IPS DF 19.7 (cell line): ENCODE measurements around the gene SORBS2.
"Not testable (repeated sequence)": the region's sequence is repeated elsewhere in the genome, so short reads cannot be mapped to it uniquely, and the experiment has no call there.

Experiments
- DNase-seq: peaks from one replicate; pipeline ENCODE4 v3.0.0-alpha.2; 2013; ENCODE audit warnings: low read depth, low spot score

SORBS2 gene

DNA sequence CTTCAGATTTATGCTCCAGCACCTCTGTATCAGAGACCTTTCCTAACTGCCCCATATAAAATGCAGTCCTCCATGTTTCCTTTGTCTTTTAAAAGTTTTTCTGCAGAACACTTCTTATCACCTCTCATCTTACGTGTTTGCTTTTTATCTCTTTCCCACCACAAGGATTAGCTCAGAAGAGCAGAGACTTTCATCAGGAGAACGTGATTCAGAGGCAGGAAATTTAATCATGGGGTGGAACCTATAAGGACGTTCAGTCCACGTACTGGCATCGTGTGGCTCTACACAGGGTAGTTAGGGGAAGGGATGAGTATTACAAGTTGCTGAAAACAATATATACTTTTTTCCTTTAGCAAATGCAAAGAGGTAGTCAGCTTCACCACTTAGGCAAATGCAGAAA is 98.7 kb downstream of the SORBS2 start:
- no peak for DNase-seq

- DNase-seq: no peak
These were observed 99.5 kb downstream of the SORBS2 start for GRCh38 chr4:185712350-185713024.

DNA sequence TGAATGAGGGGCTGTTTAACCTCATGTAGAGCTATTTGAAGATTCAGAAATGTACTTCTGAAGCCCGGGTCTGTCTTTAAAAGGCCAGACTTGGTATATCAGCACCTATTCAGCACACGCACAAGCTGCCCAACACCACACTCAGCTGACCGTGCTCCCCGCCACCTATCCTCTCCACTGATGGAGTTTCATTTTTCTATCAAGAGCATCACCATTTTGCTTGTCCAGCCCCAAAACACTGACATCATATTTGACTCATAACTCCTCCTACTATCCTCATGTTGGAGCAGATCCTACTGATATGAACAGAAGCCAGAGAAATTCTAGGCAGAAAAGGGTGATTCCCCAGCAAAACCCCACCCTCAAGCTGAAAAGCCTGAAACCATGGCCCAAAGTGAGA is 100.3 kb downstream of the SORBS2 start:
- no peak for DNase-seq

GRCh38 chr4:185710487-185710995 is 101.5 kb downstream of the SORBS2 start:
- DNase-seq: no peak

DNA sequence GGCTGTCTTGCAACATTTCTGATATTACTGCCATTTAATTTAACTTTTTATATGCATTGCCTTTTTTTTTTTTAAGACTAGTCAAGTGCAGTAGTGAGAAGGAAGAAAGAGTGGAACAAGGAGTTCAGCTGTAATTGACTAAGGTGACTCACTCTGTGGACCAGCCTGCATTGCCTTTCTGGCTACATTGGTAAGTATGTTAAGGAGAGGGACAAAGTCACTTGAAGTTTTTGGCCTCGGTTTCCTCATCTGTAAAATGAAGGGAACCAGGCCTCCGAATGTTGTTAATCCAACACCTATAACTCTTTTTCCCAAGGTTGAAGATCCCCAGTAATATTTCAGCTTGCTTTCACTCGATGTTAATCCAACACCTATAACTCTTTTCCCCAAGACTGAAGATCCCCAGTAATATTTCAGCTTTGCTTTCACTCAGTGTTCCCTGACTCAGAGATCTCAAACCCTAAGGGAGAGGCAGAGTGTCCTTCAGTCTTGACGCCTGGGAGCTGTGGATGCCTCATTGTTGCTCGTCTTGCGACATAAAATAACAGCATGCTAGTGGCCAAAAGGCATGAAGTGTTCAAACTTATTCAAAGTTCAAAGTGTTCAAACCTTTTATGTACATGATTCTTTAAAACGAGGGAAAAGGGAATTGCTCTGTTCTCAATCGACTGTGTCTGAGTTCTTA is 102.0 kb downstream of the SORBS2 start:
- DNase-seq: no peak

DNA sequence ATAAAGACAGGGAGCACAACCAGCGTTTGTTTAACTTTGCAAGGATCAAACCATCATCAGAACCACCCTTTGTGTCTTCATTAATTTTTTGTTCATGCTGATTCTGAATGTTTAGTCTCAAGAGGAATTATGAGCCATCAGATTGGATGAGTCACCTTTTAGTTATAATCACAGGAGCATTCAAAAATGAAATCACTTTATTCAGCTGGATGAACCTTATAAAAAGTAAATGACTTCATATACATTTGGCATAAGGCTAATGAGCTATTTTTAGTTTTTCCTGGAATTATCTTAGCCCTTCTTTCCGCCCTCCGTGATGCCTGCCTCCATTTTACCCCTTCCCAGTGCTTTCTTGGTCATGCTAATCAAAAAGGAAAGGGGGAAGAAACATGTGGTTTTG is 103.6 kb downstream of the SORBS2 start:
- DNase-seq: no peak

GRCh38 chr4:185707622-185708021 is 104.4 kb downstream of the SORBS2 start:
- DNase-seq: not testable (repeated sequence)

DNA sequence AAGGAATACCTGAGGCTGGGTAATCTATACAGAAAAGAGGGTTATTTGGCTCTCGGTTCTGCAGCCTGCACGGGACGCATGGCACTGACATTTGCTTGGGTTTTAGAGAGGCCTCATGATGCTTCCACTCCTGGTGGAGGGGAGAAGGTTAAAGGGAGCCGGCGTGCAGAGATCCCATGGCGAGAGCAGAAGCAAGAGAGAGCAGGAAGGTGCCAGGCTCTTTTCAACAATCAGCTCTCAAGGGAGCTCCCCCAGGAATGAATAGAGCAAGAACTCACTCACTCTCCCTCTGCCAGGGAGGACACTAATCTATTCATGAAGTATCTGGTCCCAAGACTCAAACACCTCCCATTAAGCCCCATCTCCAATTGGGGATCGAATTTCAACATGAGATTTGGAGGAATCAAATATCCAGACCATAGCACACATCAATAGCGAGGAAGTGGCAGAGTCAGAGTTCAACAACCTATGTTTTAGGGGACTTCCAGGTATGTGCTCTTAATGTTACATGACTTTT is 109.8 kb downstream of the SORBS2 start:
- DNase-seq: no peak

GRCh38 chr4:185700630-185701029 is 111.4 kb downstream of the SORBS2 start:
- DNase-seq: no peak

- DNase-seq: no peak
These were observed 111.9 kb downstream of the SORBS2 start for GRCh38 chr4:185700048-185700447.

- DNase-seq: no peak
These were observed 114.5 kb downstream of the SORBS2 start for GRCh38 chr4:185697488-185697887.

GRCh38 chr4:185695743-185696142 is 116.3 kb downstream of the SORBS2 start:
- DNase-seq: no peak

- DNase-seq: no peak
These were observed 118.3 kb downstream of the SORBS2 start for GRCh38 chr4:185693548-185694215.

GRCh38 chr4:185689407-185689806 is 122.6 kb downstream of the SORBS2 start:
- DNase-seq: no peak

- DNase-seq: no peak
These were observed 126.2 kb downstream of the SORBS2 start for GRCh38 chr4:185685804-185686203.

- DNase-seq: no peak
These were observed 128.1 kb downstream of the SORBS2 start for GRCh38 chr4:185683896-185684295.

DNA sequence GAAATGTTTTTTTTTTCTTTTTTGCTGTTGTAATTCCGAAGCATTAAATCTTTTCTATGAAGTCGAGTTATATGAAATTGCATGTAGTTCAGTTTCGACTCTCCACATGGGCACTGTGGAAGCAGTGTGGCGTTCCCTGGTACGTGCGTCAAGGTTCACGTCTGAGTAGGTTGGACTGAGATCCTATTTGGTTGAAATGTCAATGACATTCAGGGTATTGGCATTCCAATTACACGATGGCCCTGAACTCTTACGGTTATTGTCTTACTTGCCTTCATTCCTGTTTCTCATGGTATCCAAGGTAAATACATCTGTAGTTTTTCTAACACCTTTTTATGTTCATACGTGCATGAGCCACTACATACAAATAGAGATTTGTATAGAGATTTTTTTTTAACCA is 128.8 kb downstream of the SORBS2 start:
- DNase-seq: no peak

- DNase-seq: no peak
These were observed 129.8 kb downstream of the SORBS2 start for GRCh38 chr4:185682236-185682635.

DNA sequence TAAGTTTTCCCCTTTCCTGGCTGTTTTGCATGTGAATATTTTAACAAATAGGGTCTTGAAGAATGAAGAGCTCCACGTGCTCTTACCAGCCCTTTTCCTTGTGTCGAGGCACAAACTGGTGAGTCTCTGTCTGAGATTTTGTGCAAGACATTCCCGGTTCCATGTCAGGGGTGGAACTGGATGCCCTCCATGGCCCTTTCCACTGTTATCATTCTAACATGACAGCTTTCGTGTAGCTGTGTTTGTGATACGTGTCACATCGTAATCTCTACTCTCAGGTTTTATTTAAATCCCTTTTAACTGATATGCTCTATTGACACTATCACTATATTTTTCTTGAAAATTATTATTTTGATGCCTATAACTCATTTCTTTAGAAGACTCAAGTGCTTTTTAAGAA is 130.4 kb downstream of the SORBS2 start:
- no peak for DNase-seq

- no peak for DNase-seq
These were observed 131.4 kb downstream of the SORBS2 start for GRCh38 chr4:185680617-185681016.

DNA sequence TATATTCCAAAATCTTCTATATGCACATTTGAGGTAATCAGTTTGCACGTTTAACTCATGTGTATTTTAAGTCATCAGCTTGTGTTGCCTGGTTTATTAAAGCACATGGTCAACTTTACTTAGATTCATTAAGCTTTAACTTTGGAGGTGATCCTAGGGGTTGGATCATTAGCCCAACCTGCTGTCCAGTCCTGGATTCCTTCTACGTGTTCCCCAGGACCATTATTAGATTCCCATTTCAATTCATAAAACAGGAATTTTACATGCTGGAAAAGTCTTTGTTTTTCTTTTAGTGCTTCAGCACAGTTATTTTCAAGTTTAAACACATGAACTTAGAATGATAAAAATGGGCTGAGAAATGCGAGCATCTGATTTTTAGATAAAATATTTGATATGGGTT is 132.5 kb downstream of the SORBS2 start:
- no peak for DNase-seq

GRCh38 chr4:185677637-185678314 is 134.2 kb downstream of the SORBS2 start:
- no peak for DNase-seq
